Nephron (organoid): ENCODE measurements around the gene ACADSB.

Source experiments
- H3K27ac Mint-ChIP-seq, 3 experiments: 2 replicates each; pipeline ENCODE4 v1.8.0; 2020; ENCODE audit warnings: mixed read lengths in 3 of 3, mild to moderate bottlenecking in 2 of 3, moderate library complexity in 1 of 3
- H3K27me3 Mint-ChIP-seq: 2 replicates; pipeline ENCODE4 v1.8.0; 2021; ENCODE audit warnings: low read depth, mild to moderate bottlenecking, moderate library complexity, mixed read lengths
- H3K36me3 Mint-ChIP-seq: 2 replicates; pipeline ENCODE4 v1.8.0; 2020; ENCODE audit warnings: low read depth, mixed read lengths
- H3K4me1 Mint-ChIP-seq: 2 replicates; pipeline ENCODE4 v1.8.0; 2020; ENCODE audit warnings: mixed read lengths
- H3K4me3 Mint-ChIP-seq, 3 experiments: 2 replicates each; pipeline ENCODE4 v1.8.0; 2020; ENCODE audit warnings: mild to moderate bottlenecking in 3 of 3, mixed read lengths in 3 of 3, moderate library complexity in 2 of 3
- H3K9me3 Mint-ChIP-seq: 2 replicates; pipeline ENCODE4 v1.8.0; 2020; ENCODE audit warnings: mixed read lengths
- CTCF ChIP-seq, 3 experiments: fragments of 200-600 bp; sonication (generic); IDR thresholded peaks; one replicate each; pipeline ENCODE4 v1.5.0; 2021; ENCODE audit warnings: antibody characterized with exemption in 3 of 3; ENCODE audit not compliant: unreplicated experiment in 3 of 3

ACADSB gene

GRCh38 chr10:122986335-122986734, 22.5 kb upstream of the ACADSB start:
- H3K4me3 Mint-ChIP-seq: no peak overlapping the region

GRCh38 chr10:122988501-122988900, 20.3 kb upstream of the ACADSB start:
- H3K9me3 Mint-ChIP-seq: no peaks in the 10 kb centered on the region
- H3K4me3 Mint-ChIP-seq: no peak overlapping the region
- H3K4me1 Mint-ChIP-seq: no peaks in the 10 kb centered on the region
- no peaks in the 10 kb centered on the region for H3K27me3 Mint-ChIP-seq
- H3K36me3 Mint-ChIP-seq: peaks cover 13% of the 10 kb centered on the region
- H3K27ac Mint-ChIP-seq: no peak overlapping the region
- no peak for TF ChIP-seq CTCF (IDR thresholded peaks at IDR 0.05; ENCODE audit: unreplicated experiment in 3 of 3)

More at GRCh38 chr10:122986335-122986734, 22.5 kb upstream of the ACADSB start:
- Mint-ChIP-seq H3K4me1 (peaks cover 1% of the 10 kb centered on the region), H3K27ac (no peak overlapping the region), H3K36me3 (peaks cover 13% of the 10 kb centered on the region), H3K27me3 (no peaks in the 10 kb centered on the region), H3K9me3 (no peaks in the 10 kb centered on the region)
- TF ChIP-seq CTCF (IDR thresholded peaks at IDR 0.05; ENCODE audit: unreplicated experiment in 3 of 3): no peak

- H3K4me1 Mint-ChIP-seq: no peaks in the 10 kb centered on the region
- H3K4me3 Mint-ChIP-seq: no peak overlapping the region
- H3K27ac Mint-ChIP-seq: no peak overlapping the region
- no peak for TF ChIP-seq CTCF (IDR thresholded peaks at IDR 0.05; ENCODE audit: unreplicated experiment in 3 of 3)
- H3K36me3 Mint-ChIP-seq: peaks cover 17% of the 10 kb centered on the region
- H3K9me3 Mint-ChIP-seq: no peaks in the 10 kb centered on the region
- no peaks in the 10 kb centered on the region for H3K27me3 Mint-ChIP-seq
These were observed 18.5 kb upstream of the ACADSB start for GRCh38 chr10:122990278-122990677.

- H3K27ac Mint-ChIP-seq: no peak overlapping the region
- no peak overlapping the region for H3K4me3 Mint-ChIP-seq
- no peak for TF ChIP-seq CTCF (IDR thresholded peaks at IDR 0.05; ENCODE audit: unreplicated experiment in 3 of 3)
- no peaks in the 10 kb centered on the region for H3K4me1 Mint-ChIP-seq
- H3K36me3 Mint-ChIP-seq: peaks cover 26% of the 10 kb centered on the region
- no peaks in the 10 kb centered on the region for H3K9me3 Mint-ChIP-seq
- H3K27me3 Mint-ChIP-seq: no peaks in the 10 kb centered on the region
These were observed 16.7 kb upstream of the ACADSB start for GRCh38 chr10:122992031-122992585.

GRCh38 chr10:122993797-122994336, 14.9 kb upstream of the ACADSB start:
- Mint-ChIP-seq H3K27me3 (no peaks in the 10 kb centered on the region), H3K36me3 (peaks cover 36% of the 10 kb centered on the region), H3K4me3 (no peak overlapping the region), H3K9me3 (no peaks in the 10 kb centered on the region), H3K27ac (no peak overlapping the region), H3K4me1 (no peaks in the 10 kb centered on the region)
- no peak for TF ChIP-seq CTCF (IDR thresholded peaks at IDR 0.05; ENCODE audit: unreplicated experiment in 3 of 3)

- TF ChIP-seq CTCF (IDR thresholded peaks at IDR 0.05; ENCODE audit: unreplicated experiment in 3 of 3): no peak
- H3K4me1 Mint-ChIP-seq: no peaks in the 10 kb centered on the region
- peaks cover 36% of the 10 kb centered on the region for H3K36me3 Mint-ChIP-seq
- H3K27ac Mint-ChIP-seq: no peak overlapping the region
- H3K9me3 Mint-ChIP-seq: no peaks in the 10 kb centered on the region
- no peaks in the 10 kb centered on the region for H3K27me3 Mint-ChIP-seq
- no peak overlapping the region for H3K4me3 Mint-ChIP-seq
These were observed 12.9 kb upstream of the ACADSB start for GRCh38 chr10:122995936-122996335.
